HepG2 (cell line): ENCODE results near the gene CARS2. TPM values are rescaled to one million over a fixed set of nuclear protein-coding genes. Genes with fewer than 3 reads are reported as not detected.

Source experiments
- ATF4 ChIP-seq, 2 experiments: fragments of 450-650 bp in 1 of 2; sonication (generic) in 1 of 2; formaldehyde crosslinking; IDR thresholded peaks; 2 replicates each; pipeline versions ENCODE4 v1.5.0 to v1.8.0; 2020 to 2022; ENCODE audit warnings: mild to moderate bottlenecking in 1 of 2, missing genetic modification reagents in 1 of 2
- CBX2 ChIP-seq, 2 experiments: fragments of 200-600 bp in 1 of 2; sonication (generic); formaldehyde crosslinking in 1 of 2; IDR thresholded peaks; 2 replicates each; pipeline versions ENCODE4 v1.7.0 to v1.8.1; 2018 to 2022; ENCODE audit warnings: low read depth in 2 of 2, low read length in 1 of 2, mild to moderate bottlenecking in 1 of 2, missing genetic modification reagents in 1 of 2
- FLYWCH1 ChIP-seq: sonication (generic); formaldehyde crosslinking; IDR thresholded peaks from 2 replicates; pipeline ENCODE4 v1.8.1; 2023; ENCODE audit warnings: mild to moderate bottlenecking, missing genetic modification reagents
- GZF1 ChIP-seq: sonication (generic); formaldehyde crosslinking; IDR thresholded peaks from 2 replicates; pipeline ENCODE4 v1.5.1; 2020; ENCODE audit warnings: mild to moderate bottlenecking, missing genetic modification reagents
- MTF1 ChIP-seq: sonication (generic); formaldehyde crosslinking; IDR thresholded peaks from 2 replicates; pipeline ENCODE4 v1.5.0; 2020; ENCODE audit warnings: missing genetic modification reagents
- MYNN ChIP-seq: sonication (generic); formaldehyde crosslinking; IDR thresholded peaks from 2 replicates; pipeline ENCODE4 v1.4.0; 2020; ENCODE audit warnings: mild to moderate bottlenecking, low read depth, missing genetic modification reagents
- NAIF1 ChIP-seq: sonication (generic); formaldehyde crosslinking; IDR thresholded peaks from 2 replicates; pipeline ENCODE4 v1.5.0; 2020; ENCODE audit warnings: mild to moderate bottlenecking, missing genetic modification reagents, borderline replicate concordance
- PATZ1 ChIP-seq: sonication (generic); formaldehyde crosslinking; IDR thresholded peaks from 2 replicates; pipeline ENCODE4 v1.4.0; 2020; ENCODE audit warnings: missing genetic modification reagents
- RCOR2 ChIP-seq: IDR thresholded peaks from 2 replicates; pipeline ENCODE4 v1.6.1; 2016; ENCODE audit warnings: missing biosample characterization, missing genetic modification reagents
- SALL2 ChIP-seq: sonication (generic); formaldehyde crosslinking; IDR thresholded peaks from 2 replicates; pipeline ENCODE4 v1.8.1; 2023; ENCODE audit warnings: mild to moderate bottlenecking, missing genetic modification reagents, inconsistent platforms
- SMAD3 ChIP-seq: sonication (generic); formaldehyde crosslinking; IDR thresholded peaks from 2 replicates; pipeline ENCODE4 v1.4.0; 2020; ENCODE audit warnings: missing genetic modification reagents
- TBL1XR1 ChIP-seq: fragments of 150-350 bp; IDR thresholded peaks from 2 replicates; pipeline ENCODE4 v1.6.1; 2014; ENCODE audit warnings: borderline replicate concordance, low read length; ENCODE audit not compliant: partially characterized antibody
- TFAP4 ChIP-seq: sonication (generic); IDR thresholded peaks from 2 replicates; pipeline ENCODE4 v1.6.1; 2016; ENCODE audit warnings: low read depth, borderline replicate concordance
- ZBTB49 ChIP-seq: sonication (generic); formaldehyde crosslinking; IDR thresholded peaks from 2 replicates; pipeline ENCODE4 v1.4.0; 2020; ENCODE audit warnings: missing genetic modification reagents, borderline replicate concordance
- ZFP36L2 ChIP-seq: sonication (generic); formaldehyde crosslinking; IDR thresholded peaks from 2 replicates; pipeline ENCODE4 v1.4.0; 2020; ENCODE audit warnings: missing genetic modification reagents
- ZNF230 ChIP-seq: sonication (generic); formaldehyde crosslinking; IDR thresholded peaks from 2 replicates; pipeline ENCODE4 v1.4.0; 2020; ENCODE audit warnings: mild to moderate bottlenecking, missing genetic modification reagents
- ZNF430 ChIP-seq: sonication (generic); formaldehyde crosslinking; IDR thresholded peaks from 2 replicates; pipeline ENCODE4 v1.9.0; 2021; ENCODE audit warnings: mild to moderate bottlenecking, missing genetic modification reagents
- ZNF501 ChIP-seq: sonication (generic); formaldehyde crosslinking; IDR thresholded peaks from 2 replicates; pipeline ENCODE4 v1.5.1; 2020; ENCODE audit warnings: mild to moderate bottlenecking, moderate library complexity, missing genetic modification reagents
- ZNF577 ChIP-seq: sonication (generic); formaldehyde crosslinking; IDR thresholded peaks from 2 replicates; pipeline ENCODE4 v1.4.0; 2020; ENCODE audit warnings: mild to moderate bottlenecking, low read depth, missing genetic modification reagents, borderline replicate concordance
- ZNF749 ChIP-seq: sonication (generic); formaldehyde crosslinking; IDR thresholded peaks from 2 replicates; pipeline ENCODE4 v1.8.0; 2022; ENCODE audit warnings: mild to moderate bottlenecking, missing genetic modification reagents, moderate library complexity, borderline replicate concordance
- ZUFSP ChIP-seq: sonication (generic); formaldehyde crosslinking; IDR thresholded peaks from 2 replicates; pipeline ENCODE4 v1.9.0; 2021; ENCODE audit warnings: missing genetic modification reagents, mild to moderate bottlenecking, borderline replicate concordance
- polyA plus RNA-seq, 8 experiments: library from polyadenylated mRNA; depleted of rRNA in 3 of 8; stranded (reverse) in 7 of 8; unstranded in 1 of 8; fragments of >200 nt; fragmentation: Illumina TruSeq in 4 of 8; extraction: Trizol in 4 of 8; gene quantifications; 2 replicates each; pipeline versions ENCODE4 v1.2.1 to v1.2.3, GENCODE V29; 2011 to 2016; ENCODE audit warnings: low read depth in 4 of 8, missing spikeins in 1 of 8, mixed read lengths in 1 of 8; ENCODE audit not compliant: insufficient read depth in 1 of 8
- total RNA-seq, 5 experiments: library from RNA; depleted of rRNA; stranded (reverse); fragments of >200 nt; fragmentation: Illumina TruSeq; extraction: Trizol; gene quantifications; 2 replicates each; pipeline ENCODE4 v1.2.3, GENCODE V29; 2016; ENCODE audit warnings: low read depth in 1 of 5

Gene CARS2
- total and polyA plus RNA-seq, 2 of the 13 experiments (the other 11 are each of a cell fraction or from before 2014, with no cell fraction given) = 41.1 to 59.3 TPM

GRCh38 chr13:110615322-110616102 lies 90.4 kb downstream of the CARS2 start, which contains the start of gene NAXD (continued):
- TF ChIP-seq PATZ1 (CRISPR knock-in tag) (no peak), GZF1 (CRISPR knock-in tag) (no peak), FLYWCH1 (CRISPR knock-in tag) (no peak), MYNN (CRISPR knock-in tag) (no peak), NAIF1 (no peak), ZNF430 (no peak), ZBTB49 (CRISPR knock-in tag) (no peak), ZFP36L2 (CRISPR knock-in tag) (no peak), SALL2 (CRISPR knock-in tag) (peak; percentile 59; the same call in 1 of the 2 replicates), ATF4 (CRISPR knock-in tag; IDR thresholded peaks at IDR 0.05) (no peak; a peak in 1 of 4 replicates), ZUFSP (CRISPR knock-in tag) (no peak), RCOR2 (CRISPR knock-in tag) (no peak), ZNF577 (CRISPR knock-in tag) (no peak), ZNF230 (CRISPR knock-in tag) (no peak; the same call in 1 of the 2 replicates), TFAP4 (peak; percentile 56; the same call in 1 of the 2 replicates), ZNF501 (CRISPR knock-in tag) (no peak), MTF1 (CRISPR knock-in tag) (no peak), TBL1XR1 (no peak), ZNF749 (peak; percentile 72; the same call in 1 of the 2 replicates), SMAD3 (CRISPR knock-in tag) (no peak), CBX2 (IDR thresholded peaks at IDR 0.05; ENCODE audit: low read depth, low read length) (no peak), CBX2 (CRISPR knock-in tag; IDR thresholded peaks at IDR 0.05; ENCODE audit: low read depth) (no peak)
